GM18499 (cell line): Measurements from ENCODE around the gene ANKRD13D.

Experiments used
- ATAC-seq: cut with Tn5 transposase; IDR thresholded peaks from one replicate; pipeline ENCODE4 v1.9.1; 2021; ENCODE audit warnings: moderate number of reproducible peaks; ENCODE audit not compliant: insufficient read depth, unreplicated experiment

Gene ANKRD13D

GRCh38 chr11:67261640-67261945, 27.5 kb upstream of the ANKRD13D start:
- no peak for ATAC-seq

- ATAC-seq = no peak
Measured at GRCh38 chr11:67261946-67262681, 27.0 kb upstream of the ANKRD13D start.

GRCh38 chr11:67262731-67263675, 26.1 kb upstream of the ANKRD13D start:
- ATAC-seq = no peak

GRCh38 chr11:67264260-67264659, 24.8 kb upstream of the ANKRD13D start:
- ATAC-seq = no peak

GRCh38 chr11:67264877-67265632, 24.0 kb upstream of the ANKRD13D start:
- no peak for ATAC-seq

- ATAC-seq = no peak
Measured at GRCh38 chr11:67265633-67266448, 23.3 kb upstream of the ANKRD13D start.

GRCh38 chr11:67266449-67267187, 22.5 kb upstream of the ANKRD13D start, which contains the start of gene GRK2:
Gene GRK2, plus strand, starts transcription at chr11:67266473. Its CDS starts 227 bp downstream, at chr11:67266700.
- ATAC-seq = no peak

GRCh38 chr11:67267188-67268080, 21.7 kb upstream of the ANKRD13D start:
- ATAC-seq = no peak

GRCh38 chr11:67268081-67268961, 20.8 kb upstream of the ANKRD13D start:
- no peak for ATAC-seq

- no peak for ATAC-seq
Measured at GRCh38 chr11:67268962-67269268, 20.2 kb upstream of the ANKRD13D start.

- no peak for ATAC-seq
Measured at GRCh38 chr11:67269401-67270255, 19.5 kb upstream of the ANKRD13D start.

GRCh38 chr11:67270256-67271204, 18.6 kb upstream of the ANKRD13D start:
- no peak for ATAC-seq

GRCh38 chr11:67271205-67271540, 17.9 kb upstream of the ANKRD13D start:
- ATAC-seq = no peak

- no peak for ATAC-seq
Measured at GRCh38 chr11:67271541-67272284, 17.4 kb upstream of the ANKRD13D start.
